ENCODE measurements around the gene CCNG2.

The CCNG2 gene

DNA sequence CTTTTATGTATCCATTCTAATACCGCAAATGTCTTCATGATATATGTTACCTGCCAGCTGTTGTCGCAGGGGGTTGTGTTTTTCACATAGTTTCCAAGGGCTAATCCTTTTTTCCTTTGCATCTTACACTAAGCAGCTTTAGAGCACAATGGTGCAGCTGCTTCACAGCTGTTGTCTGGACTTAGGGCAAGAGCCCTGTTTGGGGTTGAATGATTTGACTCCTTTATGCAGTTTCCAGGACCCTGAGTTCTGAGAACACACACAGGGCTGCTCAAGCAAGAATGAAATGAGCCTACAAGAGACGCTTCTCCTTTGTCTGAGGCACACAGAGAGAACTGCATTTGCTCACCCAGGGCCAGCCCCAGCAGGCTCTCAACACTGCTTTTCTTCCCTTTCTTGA lies 20.2 kb downstream of the CCNG2 start:
- no peak for ATAC-seq
- TF ChIP-seq, protein P1, sequence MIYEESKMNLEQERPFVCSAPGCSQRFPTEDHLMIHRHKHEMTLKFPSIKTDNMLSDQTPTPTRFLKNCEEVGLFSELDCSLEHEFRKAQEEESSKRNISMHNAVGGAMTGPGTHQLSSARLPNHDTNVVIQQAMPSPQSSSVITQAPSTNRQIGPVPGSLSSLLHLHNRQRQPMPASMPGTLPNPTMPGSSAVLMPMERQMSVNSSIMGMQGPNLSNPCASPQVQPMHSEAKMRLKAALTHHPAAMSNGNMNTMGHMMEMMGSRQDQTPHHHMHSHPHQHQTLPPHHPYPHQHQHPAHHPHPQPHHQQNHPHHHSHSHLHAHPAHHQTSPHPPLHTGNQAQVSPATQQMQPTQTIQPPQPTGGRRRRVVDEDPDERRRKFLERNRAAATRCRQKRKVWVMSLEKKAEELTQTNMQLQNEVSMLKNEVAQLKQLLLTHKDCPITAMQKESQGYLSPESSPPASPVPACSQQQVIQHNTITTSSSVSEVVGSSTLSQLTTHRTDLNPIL (CRISPR knock-in tag; IDR thresholded peaks at IDR 0.05; ENCODE audit: low read depth), result no peak
- TF ChIP-seq, protein P2, sequence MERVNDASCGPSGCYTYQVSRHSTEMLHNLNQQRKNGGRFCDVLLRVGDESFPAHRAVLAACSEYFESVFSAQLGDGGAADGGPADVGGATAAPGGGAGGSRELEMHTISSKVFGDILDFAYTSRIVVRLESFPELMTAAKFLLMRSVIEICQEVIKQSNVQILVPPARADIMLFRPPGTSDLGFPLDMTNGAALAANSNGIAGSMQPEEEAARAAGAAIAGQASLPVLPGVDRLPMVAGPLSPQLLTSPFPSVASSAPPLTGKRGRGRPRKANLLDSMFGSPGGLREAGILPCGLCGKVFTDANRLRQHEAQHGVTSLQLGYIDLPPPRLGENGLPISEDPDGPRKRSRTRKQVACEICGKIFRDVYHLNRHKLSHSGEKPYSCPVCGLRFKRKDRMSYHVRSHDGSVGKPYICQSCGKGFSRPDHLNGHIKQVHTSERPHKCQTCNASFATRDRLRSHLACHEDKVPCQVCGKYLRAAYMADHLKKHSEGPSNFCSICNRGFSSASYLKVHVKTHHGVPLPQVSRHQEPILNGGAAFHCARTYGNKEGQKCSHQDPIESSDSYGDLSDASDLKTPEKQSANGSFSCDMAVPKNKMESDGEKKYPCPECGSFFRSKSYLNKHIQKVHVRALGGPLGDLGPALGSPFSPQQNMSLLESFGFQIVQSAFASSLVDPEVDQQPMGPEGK (CRISPR knock-in tag; IDR thresholded peaks at IDR 0.05; ENCODE audit: borderline replicate concordance), result no peak
- TF ChIP-seq RARB (CRISPR knock-in tag; IDR thresholded peaks at IDR 0.05) (no peak), ZFP3 (CRISPR knock-in tag; IDR thresholded peaks at IDR 0.05) (no peak), BACH2 (CRISPR knock-in tag; IDR thresholded peaks at IDR 0.05; ENCODE audit: borderline replicate concordance) (no peak), ZC3H10 (CRISPR knock-in tag; IDR thresholded peaks at IDR 0.05) (no peak), SNAI2 (CRISPR knock-in tag; IDR thresholded peaks at IDR 0.05) (no peak), ARNTL (CRISPR knock-in tag; IDR thresholded peaks at IDR 0.05; ENCODE audit: borderline replicate concordance, low read depth) (no peak), PPARA (CRISPR knock-in tag; IDR thresholded peaks at IDR 0.05; ENCODE audit: borderline replicate concordance) (no peak), ZNF565 (CRISPR knock-in tag; conservative IDR thresholded peaks at IDR 0.05; ENCODE audit: low read depth) (no peak), TOX (CRISPR knock-in tag; IDR thresholded peaks at IDR 0.05; ENCODE audit: borderline replicate concordance) (no peak), ESRRG (CRISPR knock-in tag; IDR thresholded peaks at IDR 0.05) (no peak), ISL1 (CRISPR knock-in tag; IDR thresholded peaks at IDR 0.05) (no peak), ZFP30 (CRISPR knock-in tag; IDR thresholded peaks at IDR 0.05) (no peak)
- TF ChIP-seq, protein P3, sequence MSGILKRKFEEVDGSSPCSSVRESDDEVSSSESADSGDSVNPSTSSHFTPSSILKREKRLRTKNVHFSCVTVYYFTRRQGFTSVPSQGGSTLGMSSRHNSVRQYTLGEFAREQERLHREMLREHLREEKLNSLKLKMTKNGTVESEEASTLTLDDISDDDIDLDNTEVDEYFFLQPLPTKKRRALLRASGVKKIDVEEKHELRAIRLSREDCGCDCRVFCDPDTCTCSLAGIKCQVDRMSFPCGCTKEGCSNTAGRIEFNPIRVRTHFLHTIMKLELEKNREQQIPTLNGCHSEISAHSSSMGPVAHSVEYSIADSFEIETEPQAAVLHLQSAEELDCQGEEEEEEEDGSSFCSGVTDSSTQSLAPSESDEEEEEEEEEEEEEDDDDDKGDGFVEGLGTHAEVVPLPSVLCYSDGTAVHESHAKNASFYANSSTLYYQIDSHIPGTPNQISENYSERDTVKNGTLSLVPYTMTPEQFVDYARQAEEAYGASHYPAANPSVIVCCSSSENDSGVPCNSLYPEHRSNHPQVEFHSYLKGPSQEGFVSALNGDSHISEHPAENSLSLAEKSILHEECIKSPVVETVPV (CRISPR knock-in tag; IDR thresholded peaks at IDR 0.05), result no peak
- TF ChIP-seq, protein P4, sequence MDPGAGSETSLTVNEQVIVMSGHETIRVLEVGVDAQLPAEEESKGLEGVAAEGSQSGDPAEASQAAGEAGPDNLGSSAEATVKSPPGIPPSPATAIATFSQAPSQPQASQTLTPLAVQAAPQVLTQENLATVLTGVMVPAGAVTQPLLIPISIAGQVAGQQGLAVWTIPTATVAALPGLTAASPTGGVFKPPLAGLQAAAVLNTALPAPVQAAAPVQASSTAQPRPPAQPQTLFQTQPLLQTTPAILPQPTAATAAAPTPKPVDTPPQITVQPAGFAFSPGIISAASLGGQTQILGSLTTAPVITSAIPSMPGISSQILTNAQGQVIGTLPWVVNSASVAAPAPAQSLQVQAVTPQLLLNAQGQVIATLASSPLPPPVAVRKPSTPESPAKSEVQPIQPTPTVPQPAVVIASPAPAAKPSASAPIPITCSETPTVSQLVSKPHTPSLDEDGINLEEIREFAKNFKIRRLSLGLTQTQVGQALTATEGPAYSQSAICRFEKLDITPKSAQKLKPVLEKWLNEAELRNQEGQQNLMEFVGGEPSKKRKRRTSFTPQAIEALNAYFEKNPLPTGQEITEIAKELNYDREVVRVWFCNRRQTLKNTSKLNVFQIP (CRISPR knock-in tag; IDR thresholded peaks at IDR 0.05; ENCODE audit: borderline replicate concordance, low read depth), result no peak
- TF ChIP-seq, protein P5, sequence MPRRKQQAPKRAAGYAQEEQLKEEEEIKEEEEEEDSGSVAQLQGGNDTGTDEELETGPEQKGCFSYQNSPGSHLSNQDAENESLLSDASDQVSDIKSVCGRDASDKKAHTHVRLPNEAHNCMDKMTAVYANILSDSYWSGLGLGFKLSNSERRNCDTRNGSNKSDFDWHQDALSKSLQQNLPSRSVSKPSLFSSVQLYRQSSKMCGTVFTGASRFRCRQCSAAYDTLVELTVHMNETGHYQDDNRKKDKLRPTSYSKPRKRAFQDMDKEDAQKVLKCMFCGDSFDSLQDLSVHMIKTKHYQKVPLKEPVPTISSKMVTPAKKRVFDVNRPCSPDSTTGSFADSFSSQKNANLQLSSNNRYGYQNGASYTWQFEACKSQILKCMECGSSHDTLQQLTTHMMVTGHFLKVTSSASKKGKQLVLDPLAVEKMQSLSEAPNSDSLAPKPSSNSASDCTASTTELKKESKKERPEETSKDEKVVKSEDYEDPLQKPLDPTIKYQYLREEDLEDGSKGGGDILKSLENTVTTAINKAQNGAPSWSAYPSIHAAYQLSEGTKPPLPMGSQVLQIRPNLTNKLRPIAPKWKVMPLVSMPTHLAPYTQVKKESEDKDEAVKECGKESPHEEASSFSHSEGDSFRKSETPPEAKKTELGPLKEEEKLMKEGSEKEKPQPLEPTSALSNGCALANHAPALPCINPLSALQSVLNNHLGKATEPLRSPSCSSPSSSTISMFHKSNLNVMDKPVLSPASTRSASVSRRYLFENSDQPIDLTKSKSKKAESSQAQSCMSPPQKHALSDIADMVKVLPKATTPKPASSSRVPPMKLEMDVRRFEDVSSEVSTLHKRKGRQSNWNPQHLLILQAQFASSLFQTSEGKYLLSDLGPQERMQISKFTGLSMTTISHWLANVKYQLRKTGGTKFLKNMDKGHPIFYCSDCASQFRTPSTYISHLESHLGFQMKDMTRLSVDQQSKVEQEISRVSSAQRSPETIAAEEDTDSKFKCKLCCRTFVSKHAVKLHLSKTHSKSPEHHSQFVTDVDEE (CRISPR knock-in tag; IDR thresholded peaks at IDR 0.05), result no peak

DNA sequence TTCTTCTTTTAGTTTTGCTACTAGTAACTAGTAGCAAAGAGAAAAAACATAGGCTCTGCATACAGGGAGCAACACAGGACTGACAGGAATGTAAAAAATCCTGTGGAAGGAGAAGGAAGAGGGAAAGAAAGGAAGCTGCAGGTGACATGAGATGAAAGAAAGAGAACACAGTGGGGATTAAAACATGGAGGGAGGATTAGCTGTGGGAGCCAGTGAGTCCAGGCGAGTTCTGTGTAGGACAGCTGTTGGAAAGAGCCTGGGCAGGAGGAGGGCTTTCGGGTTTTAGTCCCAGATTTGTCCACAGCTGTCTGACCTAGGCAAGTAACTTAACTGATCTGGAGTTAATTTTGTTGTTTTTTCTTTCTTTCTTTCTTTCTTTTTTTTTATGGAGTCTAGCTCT lies 21.6 kb downstream of the CCNG2 start:
- no peak for ATAC-seq
- TF ChIP-seq RARB (CRISPR knock-in tag; IDR thresholded peaks at IDR 0.05), result no peak
- TF ChIP-seq, protein P2 (CRISPR knock-in tag; IDR thresholded peaks at IDR 0.05; ENCODE audit: borderline replicate concordance), result no peak
- no peak for TF ChIP-seq ZC3H10 (CRISPR knock-in tag; IDR thresholded peaks at IDR 0.05)
- no peak for TF ChIP-seq BACH2 (CRISPR knock-in tag; IDR thresholded peaks at IDR 0.05; ENCODE audit: borderline replicate concordance)
- no peak for TF ChIP-seq ZFP3 (CRISPR knock-in tag; IDR thresholded peaks at IDR 0.05)
- no peak for TF ChIP-seq ESRRG (CRISPR knock-in tag; IDR thresholded peaks at IDR 0.05)
- no peak for TF ChIP-seq ARNTL (CRISPR knock-in tag; IDR thresholded peaks at IDR 0.05; ENCODE audit: borderline replicate concordance, low read depth)
- no peak for TF ChIP-seq OSR1 (CRISPR knock-in tag; IDR thresholded peaks at IDR 0.05)

DNA sequence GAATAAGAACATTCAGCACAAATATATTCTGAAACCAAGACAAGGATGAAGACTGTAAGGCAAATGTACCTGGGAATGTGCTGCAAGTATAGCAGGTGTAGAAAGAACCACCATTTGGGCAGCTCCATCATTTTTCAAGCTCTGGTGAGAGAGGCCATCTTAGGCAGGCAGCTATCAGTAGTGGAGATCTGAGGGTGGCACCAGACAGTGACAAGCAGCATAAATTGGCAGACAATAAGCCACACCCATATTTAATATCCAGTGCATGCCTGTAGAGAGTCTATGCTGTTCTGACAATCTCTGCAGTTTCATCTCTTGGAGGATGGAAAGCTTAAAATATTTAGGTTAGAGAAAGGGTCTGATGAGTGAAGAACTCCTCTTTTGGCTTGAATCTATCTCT lies 22.5 kb downstream of the CCNG2 start:
- ATAC-seq, result no peak
- TF ChIP-seq ZNF565 (CRISPR knock-in tag; conservative IDR thresholded peaks at IDR 0.05; ENCODE audit: low read depth) (no peak), SNAI2 (CRISPR knock-in tag; IDR thresholded peaks at IDR 0.05) (no peak), ZFP30 (CRISPR knock-in tag; IDR thresholded peaks at IDR 0.05) (no peak), TOX (CRISPR knock-in tag; IDR thresholded peaks at IDR 0.05; ENCODE audit: borderline replicate concordance) (no peak), ZC3H10 (CRISPR knock-in tag; IDR thresholded peaks at IDR 0.05) (no peak), GLIS3 (CRISPR knock-in tag; IDR thresholded peaks at IDR 0.05) (no peak), ARNTL (CRISPR knock-in tag; IDR thresholded peaks at IDR 0.05; ENCODE audit: borderline replicate concordance, low read depth) (no peak)
